ENCODE measurements around the gene LTBP2. TPM values are rescaled to one million over a fixed set of nuclear protein-coding genes. Genes with fewer than 3 reads are reported as not detected.

Gene LTBP2
- total and polyA plus RNA-seq, 2 of the 13 experiments (the other 11 are each of a cell fraction or from before 2014, with no cell fraction given), result 0.20 to 0.41 TPM

DNA sequence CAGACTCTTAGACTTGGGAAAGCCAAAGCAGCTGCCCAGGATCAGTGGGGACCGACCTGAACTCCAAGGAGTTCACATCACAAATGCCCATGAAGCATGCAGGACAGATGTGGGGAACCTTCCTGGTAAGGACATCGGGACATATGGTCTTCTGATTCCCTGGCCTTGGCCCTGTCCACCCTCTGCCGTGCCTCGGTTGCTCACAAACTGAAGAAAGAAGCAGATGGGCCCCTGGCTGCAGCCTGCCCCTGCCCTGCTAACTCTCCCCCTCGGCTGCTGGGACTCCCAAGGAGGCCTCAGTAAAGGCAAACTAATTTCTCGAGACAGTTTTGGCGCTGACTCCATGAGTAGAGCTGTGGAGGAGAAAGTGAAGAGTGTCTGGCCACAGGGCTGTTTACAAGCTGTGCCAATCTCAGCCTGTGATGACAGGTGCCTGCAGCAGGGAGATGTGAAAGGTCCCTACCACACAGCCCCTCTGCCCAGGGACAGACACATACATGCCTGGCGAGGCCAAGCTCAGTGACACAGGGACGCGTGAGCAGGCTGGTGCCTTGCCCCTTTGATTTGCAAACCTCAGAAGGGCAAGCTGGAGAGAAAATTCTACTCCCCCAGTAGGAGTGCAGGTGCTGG lies 69.9 kb downstream of the LTBP2 start:
- 0% methylated on average over 4 of the region's 10 CpGs for whole genome bisulfite sequencing (ENCODE audit: low lambda C conversion rate)
- TF ChIP-seq AGO1 (IDR thresholded peaks at IDR 0.05; ENCODE audit: low read depth, low read length, poor library complexity, severe bottlenecking) (no peak), ZNF235 (CRISPR knock-in tag; IDR thresholded peaks at IDR 0.05; ENCODE audit: borderline replicate concordance) (no peak), POLR2AphosphoS2 (IDR thresholded peaks at IDR 0.05; ENCODE audit: low read depth, low read length) (no peak)
- H3K27me3 ChIP-seq (ENCODE audit: control insufficient read depth in 1 of 2, insufficient read depth in 2 of 2, low read length in 2 of 2), result peaks cover 2 to 40% of the 10 kb centered on the region in 2 experiments; a peak in 3 of 5 replicates
- no peak overlapping the region for H2AFZ ChIP-seq (ENCODE audit: low read length)
- H3K9me3 ChIP-seq (ENCODE audit: low read length), result no peaks in the 10 kb centered on the region
- FAIRE-seq (no peak), DNase-seq (ENCODE audit: low spot score) (no peak), ATAC-seq (no peak; the same call in 2 of the 3 replicates)
- in situ Hi-C loops (cut with HindIII; ENCODE audit: extremely low pct_ligation_motif_present, low pct_unique_long_range_greater_than_20kb) (no loop called here), intact Hi-C loops (cut with micrococcal nuclease; ENCODE audit: unreplicated experiment) (no loop called here)
- H4K20me1 ChIP-seq (ENCODE audit: insufficient read depth, low read length), result no peaks in the 10 kb centered on the region
- ChIA-PET POLR2A (no interaction called here), CTCF (ENCODE audit: low intra/inter-chr PET ratio, low total read pairs) (no interaction called here)
- no TSS peak for BruUV-seq (replicated peaks)
- no peaks in the 10 kb centered on the region for H3K79me2 ChIP-seq (ENCODE audit: insufficient read depth, low read length)
- H3K9ac ChIP-seq (ENCODE audit: insufficient read depth, low read depth, low read length), result no peak overlapping the region
- no peak overlapping the region for H3K4me2 ChIP-seq (ENCODE audit: low read depth, low read length)
- H3K4me1 ChIP-seq (ENCODE audit: insufficient read depth, low read length), result peaks cover 24% of the 10 kb centered on the region
- no peak overlapping the region for H3K4me3 ChIP-seq (replicated peaks in 1 of 3; ENCODE audit: insufficient read depth in 1 of 3, low read depth in 2 of 3, low read length in 3 of 3)
- no peaks in the 10 kb centered on the region for H3K36me3 ChIP-seq (replicated peaks in 1 of 2; ENCODE audit: control insufficient read depth in 1 of 2, insufficient read depth in 2 of 2, low read length in 2 of 2)
- H3K27ac ChIP-seq (ENCODE audit: extremely low read length, insufficient read depth, low read length), result no peak overlapping the region

GRCh38 chr14:74541225-74541624 lies 70.8 kb downstream of the LTBP2 start:
- Histone ChIP-seq H3K27me3 (ENCODE audit: control insufficient read depth in 1 of 2, insufficient read depth in 2 of 2, low read length in 2 of 2) (peaks cover 0 to 40% of the 10 kb centered on the region in 2 experiments; a peak in 3 of 5 replicates), H3K4me1 (ENCODE audit: insufficient read depth, low read length) (peaks cover 24% of the 10 kb centered on the region), H3K27ac (ENCODE audit: extremely low read length, insufficient read depth, low read length) (no peak overlapping the region), H4K20me1 (ENCODE audit: insufficient read depth, low read length) (no peaks in the 10 kb centered on the region), H3K9me3 (ENCODE audit: low read length) (no peaks in the 10 kb centered on the region), H2AFZ (ENCODE audit: low read length) (no peak overlapping the region), H3K79me2 (ENCODE audit: insufficient read depth, low read length) (no peaks in the 10 kb centered on the region), H3K4me3 (replicated peaks in 1 of 3; ENCODE audit: insufficient read depth in 1 of 3, low read depth in 2 of 3, low read length in 3 of 3) (no peak overlapping the region), H3K9ac (ENCODE audit: insufficient read depth, low read depth, low read length) (no peak overlapping the region), H3K4me2 (ENCODE audit: low read depth, low read length) (no peak overlapping the region), H3K36me3 (replicated peaks in 1 of 2; ENCODE audit: control insufficient read depth in 1 of 2, insufficient read depth in 2 of 2, low read length in 2 of 2) (no peaks in the 10 kb centered on the region)
- in situ Hi-C loops (cut with HindIII; ENCODE audit: extremely low pct_ligation_motif_present, low pct_unique_long_range_greater_than_20kb), result no loop called here
- TF ChIP-seq ZNF549 (CRISPR knock-in tag; IDR thresholded peaks at IDR 0.05) (no peak), ZNF629 (CRISPR knock-in tag; conservative IDR thresholded peaks at IDR 0.05) (peak; percentile 61; the same call in 1 of the 2 replicates)
- intact Hi-C loops (cut with micrococcal nuclease; ENCODE audit: unreplicated experiment), result no loop called here
- no TSS peak for BruUV-seq (replicated peaks)
- ATAC-seq (no peak), FAIRE-seq (no peak), DNase-seq (ENCODE audit: low spot score) (no peak)
- 6% methylated on average over 3 of the region's 3 CpGs for WGBS (ENCODE audit: low lambda C conversion rate)
- ChIA-PET CTCF (ENCODE audit: low intra/inter-chr PET ratio, low total read pairs) (no interaction called here), POLR2A (no interaction called here)

Measured in HepG2 (cell line).